Adipocyte (in vitro differentiated cells): ENCODE data around the gene CCR4.
"Not testable (repeated sequence)": the region's sequence is repeated elsewhere in the genome, so short reads cannot be mapped to it uniquely, and the experiment has no call there.

Experiments
- DNase-seq: peaks from one replicate; pipeline ENCODE4 v3.0.0-alpha.2; 2015; ENCODE audit warnings: low read depth
- H3K27me3 ChIP-seq: replicated peaks from 2 replicates; pipeline ENCODE4 v1.7.0; 2013; ENCODE audit warnings: mild to moderate bottlenecking, low read length, moderate library complexity; ENCODE audit not compliant: control insufficient read depth, insufficient read depth
- H3K36me3 ChIP-seq: 2 replicates; pipeline ENCODE4 v1.7.0; 2013; ENCODE audit warnings: low read length, mild to moderate bottlenecking, moderate library complexity; ENCODE audit not compliant: control insufficient read depth, insufficient read depth, severe bottlenecking
- H3K4me1 ChIP-seq: 2 replicates; pipeline ENCODE4 v1.7.0; 2013; ENCODE audit warnings: mild to moderate bottlenecking, low read length, moderate library complexity; ENCODE audit not compliant: control insufficient read depth, insufficient read depth
- H3K4me3 ChIP-seq: 2 replicates; pipeline ENCODE4 v1.7.0; 2013; ENCODE audit warnings: mild to moderate bottlenecking, low read length, moderate library complexity
- H3K9ac ChIP-seq: 2 replicates; pipeline ENCODE4 v1.7.0; 2013; ENCODE audit warnings: mild to moderate bottlenecking, low read length, moderate library complexity
- H3K9me3 ChIP-seq: 2 replicates; pipeline ENCODE4 v1.7.0; 2013; ENCODE audit warnings: mild to moderate bottlenecking, low read length, moderate library complexity; ENCODE audit not compliant: control insufficient read depth

The CCR4 gene

DNA sequence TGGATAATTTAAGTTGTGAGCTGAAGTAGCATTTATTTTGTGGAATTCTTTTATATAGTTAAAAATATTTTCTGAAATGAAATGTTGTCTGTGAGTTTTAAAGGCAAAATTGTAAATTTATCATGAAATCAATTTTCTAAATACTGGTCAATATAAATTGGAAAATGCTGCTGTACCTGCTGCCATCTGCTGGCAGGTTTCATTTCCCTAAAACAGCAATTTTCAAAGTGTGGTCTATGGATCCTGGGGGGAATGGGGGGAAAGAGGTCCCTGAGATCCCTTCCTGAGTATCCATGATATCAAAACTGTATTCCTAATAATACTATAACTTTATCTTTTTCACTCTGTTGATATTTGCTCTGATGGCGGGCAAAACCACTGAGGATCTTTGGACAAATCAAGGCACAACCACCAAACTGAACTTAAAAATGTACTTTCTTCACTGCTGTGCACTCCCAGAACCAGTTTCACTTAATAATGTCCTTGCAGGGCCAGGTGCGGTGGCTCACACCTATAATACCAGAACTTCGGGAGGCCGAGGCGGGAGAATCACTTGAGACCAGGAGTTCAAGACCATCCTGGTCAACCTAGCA lies 17.2 kb upstream of the CCR4 start:
- peak; percentile 70 for DNase-seq
- Histone ChIP-seq H3K4me3 (no peak overlapping the region), H3K36me3 (no peaks in the 10 kb centered on the region), H3K4me1 (peaks cover 3% of the 10 kb centered on the region), H3K9ac (peak overlapping the region; percentile 20), H3K9me3 (no peaks in the 10 kb centered on the region), H3K27me3 (no peaks in the 10 kb centered on the region)

DNA sequence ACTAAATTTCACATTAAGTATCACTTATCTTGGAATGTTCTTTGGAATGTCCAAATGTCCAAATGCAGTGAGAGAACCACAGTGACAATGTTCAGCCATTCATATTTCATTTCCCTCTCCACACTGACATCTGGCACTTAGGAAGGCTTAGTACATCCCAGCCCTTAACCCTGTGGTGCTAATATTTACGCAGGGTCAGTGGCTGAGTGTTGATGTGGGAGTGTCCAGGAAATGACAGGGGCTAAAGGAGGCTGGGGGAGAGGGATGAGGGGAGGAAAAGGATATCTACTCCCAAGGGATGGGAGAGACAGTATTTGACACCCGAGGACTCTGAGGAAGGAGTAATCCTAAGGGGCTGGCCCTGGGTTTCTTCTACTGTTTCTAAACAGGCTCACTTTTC lies 14.1 kb upstream of the CCR4 start:
- H3K9ac ChIP-seq: no peak overlapping the region
- H3K9me3 ChIP-seq: no peaks in the 10 kb centered on the region
- no peak overlapping the region for H3K4me3 ChIP-seq
- DNase-seq: peak; percentile 12
- H3K4me1 ChIP-seq: peaks cover 3% of the 10 kb centered on the region
- H3K27me3 ChIP-seq: no peaks in the 10 kb centered on the region
- H3K36me3 ChIP-seq: no peaks in the 10 kb centered on the region

DNA sequence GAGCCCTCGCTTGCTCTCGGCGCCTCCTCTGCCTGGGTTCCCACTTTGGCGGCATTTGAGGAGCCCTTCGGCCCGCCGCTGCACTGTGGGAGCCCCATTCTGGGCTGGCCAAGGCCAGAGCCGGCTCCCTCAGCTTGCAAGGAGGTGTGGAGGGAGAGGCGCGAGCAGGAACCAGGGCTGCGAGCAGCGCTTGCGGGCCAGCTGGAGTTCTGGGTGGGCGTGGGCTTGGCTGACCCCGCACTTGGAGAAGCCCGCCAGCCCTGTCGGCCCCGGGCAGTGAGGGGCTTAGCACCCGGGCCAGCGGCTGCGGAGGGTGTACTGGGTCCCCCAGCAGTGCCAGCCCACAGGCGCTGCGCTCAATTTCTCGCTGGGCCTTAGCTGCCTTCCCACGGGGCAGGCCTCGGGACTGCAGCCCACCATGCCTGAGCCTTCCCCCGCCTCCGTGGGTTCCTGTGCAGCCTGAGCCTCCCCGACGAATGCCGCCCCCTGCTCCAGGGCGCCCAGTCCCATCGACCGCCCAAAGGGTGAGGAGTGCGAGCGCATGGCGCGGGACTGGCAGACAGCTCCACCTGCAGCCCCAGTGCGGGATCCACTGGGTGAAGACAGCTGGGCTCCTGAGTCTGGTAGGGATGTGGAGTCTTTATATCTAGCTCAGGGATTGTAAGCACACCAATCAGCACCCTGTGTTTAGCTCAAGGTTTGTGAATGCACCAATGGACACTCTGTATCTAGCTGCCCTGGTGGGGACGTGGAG lies 11.7 kb upstream of the CCR4 start:
- not testable (repeated sequence) for H3K4me3 ChIP-seq, H3K9me3 ChIP-seq, H3K9ac ChIP-seq, H3K36me3 ChIP-seq, H3K4me1 ChIP-seq, DNase-seq, H3K27me3 ChIP-seq

DNA sequence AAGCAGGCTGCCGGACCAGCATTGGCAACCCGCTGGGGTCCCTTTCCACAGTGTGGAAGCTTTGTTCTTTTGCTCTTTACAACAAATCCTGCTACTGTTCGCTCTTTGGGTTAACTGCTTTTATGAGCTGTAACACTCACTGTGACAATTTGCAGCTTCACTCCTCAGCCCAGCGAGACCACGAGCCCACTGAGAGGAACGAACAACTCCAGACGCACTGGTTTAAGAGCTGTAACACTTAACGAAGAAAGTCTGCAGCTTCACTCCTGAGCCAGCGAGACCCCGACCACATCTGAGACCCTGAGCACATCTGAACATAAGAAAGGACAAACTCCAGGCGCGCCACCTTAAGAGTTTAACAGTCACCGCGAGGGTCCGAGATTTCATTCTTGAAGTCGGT lies 10.7 kb upstream of the CCR4 start:
- no peaks in the 10 kb centered on the region for H3K27me3 ChIP-seq
- H3K4me1 ChIP-seq: peaks cover 3% of the 10 kb centered on the region
- no peak overlapping the region for H3K9ac ChIP-seq
- DNase-seq: no peak
- no peak overlapping the region for H3K4me3 ChIP-seq
- no peaks in the 10 kb centered on the region for H3K36me3 ChIP-seq
- no peaks in the 10 kb centered on the region for H3K9me3 ChIP-seq

DNA sequence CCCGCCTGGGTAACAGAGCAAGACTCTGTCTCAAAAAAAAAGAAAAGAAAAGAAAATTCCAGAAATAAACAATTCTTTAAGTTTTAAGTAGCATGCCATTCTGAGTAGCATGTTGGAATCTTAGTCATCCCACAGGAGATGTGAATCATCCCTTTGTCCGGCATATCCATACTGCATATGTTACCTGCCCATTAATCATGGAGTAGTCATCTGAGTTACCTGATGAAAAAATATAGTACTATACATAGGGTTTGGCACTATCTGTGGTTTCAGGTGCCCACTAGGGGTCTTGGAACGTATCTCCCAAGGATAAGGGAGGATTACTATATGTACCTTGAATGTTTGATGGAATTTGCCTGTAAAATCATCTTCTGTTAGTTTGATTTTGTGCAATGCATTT lies 6.3 kb upstream of the CCR4 start:
- H3K9me3 ChIP-seq: peaks cover 7% of the 10 kb centered on the region
- H3K4me3 ChIP-seq: no peak overlapping the region
- DNase-seq: peak; percentile 7
- H3K9ac ChIP-seq: no peak overlapping the region
- H3K27me3 ChIP-seq: no peaks in the 10 kb centered on the region
- H3K4me1 ChIP-seq: no peaks in the 10 kb centered on the region
- no peaks in the 10 kb centered on the region for H3K36me3 ChIP-seq

DNA sequence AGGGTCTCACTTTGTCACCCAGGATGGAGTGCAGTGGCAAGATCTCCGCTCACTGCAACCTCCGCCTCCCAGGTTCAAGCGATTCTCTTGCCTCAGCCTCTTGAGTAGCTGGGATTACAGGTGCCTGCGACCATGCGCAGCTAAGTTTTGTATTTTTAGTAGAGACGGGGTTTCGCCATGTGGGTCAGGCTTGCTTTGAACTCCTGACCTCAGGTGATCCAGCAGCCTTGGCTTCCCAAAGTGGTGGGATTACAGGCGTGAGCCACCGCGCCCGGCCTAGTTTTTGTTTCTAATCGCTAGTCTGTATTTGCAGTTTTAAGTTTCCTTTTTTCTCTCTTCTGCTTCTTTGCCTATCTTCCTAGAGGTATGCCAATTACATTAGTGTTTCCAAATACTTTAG lies 5.8 kb upstream of the CCR4 start:
- not testable (repeated sequence) for H3K4me3 ChIP-seq, DNase-seq, H3K4me1 ChIP-seq, H3K9me3 ChIP-seq, H3K27me3 ChIP-seq, H3K9ac ChIP-seq, H3K36me3 ChIP-seq

DNA sequence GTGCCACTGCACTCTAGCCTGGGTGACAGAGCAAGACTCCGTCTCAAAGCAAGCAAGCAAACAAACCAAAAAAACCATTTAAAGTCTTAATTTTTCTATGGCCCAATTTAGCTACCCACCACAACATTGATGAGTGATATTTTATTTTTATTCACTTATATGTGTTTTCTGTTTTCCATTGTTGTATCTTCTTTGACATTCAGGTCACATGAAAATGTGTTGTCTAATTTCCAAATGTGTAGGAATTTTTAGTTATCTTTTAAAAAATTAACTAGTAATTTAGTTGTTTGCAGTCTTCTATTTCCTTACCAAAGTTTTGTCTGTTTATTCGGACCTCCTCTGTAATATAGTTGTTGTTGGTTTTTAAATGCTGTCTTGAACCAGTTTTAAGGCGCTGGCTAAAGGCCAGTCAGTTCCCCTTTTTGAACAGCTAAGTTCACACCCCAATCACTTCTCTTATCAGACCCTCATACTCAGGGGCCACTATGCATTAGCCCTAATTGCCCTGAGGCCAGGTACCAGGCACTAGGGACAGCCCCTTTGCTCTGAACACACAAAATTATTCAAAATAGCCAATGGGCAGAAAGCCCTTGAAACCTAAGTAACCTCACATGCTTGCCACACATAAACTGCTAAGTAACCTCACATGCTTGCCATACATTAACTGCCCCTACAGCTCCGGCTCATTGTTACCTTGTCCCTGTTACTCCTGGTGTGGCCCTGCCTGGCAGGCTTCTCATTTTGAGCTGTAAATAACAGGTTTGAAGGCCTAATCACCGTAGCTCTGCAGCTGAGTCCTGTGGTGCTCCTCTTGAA lies 4.3 kb upstream of the CCR4 start:
- H3K4me1 ChIP-seq: no peaks in the 10 kb centered on the region
- H3K4me3 ChIP-seq: no peak overlapping the region
- H3K36me3 ChIP-seq: no peaks in the 10 kb centered on the region
- no peak for DNase-seq
- peaks cover 8% of the 10 kb centered on the region for H3K27me3 ChIP-seq
- H3K9ac ChIP-seq: no peak overlapping the region
- H3K9me3 ChIP-seq: peaks cover 7% of the 10 kb centered on the region

DNA sequence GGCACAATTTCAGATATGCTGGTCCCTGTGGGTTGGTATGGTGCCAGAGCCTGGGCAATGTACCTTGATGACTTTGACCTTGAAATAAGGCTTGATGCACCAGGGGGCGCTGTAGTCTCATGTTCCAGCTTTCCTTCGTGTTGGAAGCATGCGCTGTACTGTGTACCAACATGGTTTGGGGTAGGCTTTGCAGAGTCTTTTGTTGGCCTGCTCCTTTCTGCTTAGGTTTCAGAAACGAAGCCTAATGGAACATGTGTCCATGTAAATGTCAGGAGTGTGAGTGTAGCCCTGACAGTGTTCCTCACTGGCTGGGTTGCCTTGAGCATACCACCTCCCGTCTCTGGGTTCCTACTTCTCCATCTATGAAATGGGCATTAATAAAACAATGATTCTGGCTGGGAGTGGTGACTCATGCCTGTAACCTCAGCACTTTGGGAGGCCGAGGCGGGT lies 3.6 kb upstream of the CCR4 start:
- peak; percentile 89 for DNase-seq
- H3K9ac ChIP-seq: no peak overlapping the region
- no peak overlapping the region for H3K4me3 ChIP-seq
- H3K4me1 ChIP-seq: no peaks in the 10 kb centered on the region
- H3K27me3 ChIP-seq: peaks cover 8% of the 10 kb centered on the region
- no peaks in the 10 kb centered on the region for H3K36me3 ChIP-seq
- H3K9me3 ChIP-seq: peaks cover 7% of the 10 kb centered on the region

DNA sequence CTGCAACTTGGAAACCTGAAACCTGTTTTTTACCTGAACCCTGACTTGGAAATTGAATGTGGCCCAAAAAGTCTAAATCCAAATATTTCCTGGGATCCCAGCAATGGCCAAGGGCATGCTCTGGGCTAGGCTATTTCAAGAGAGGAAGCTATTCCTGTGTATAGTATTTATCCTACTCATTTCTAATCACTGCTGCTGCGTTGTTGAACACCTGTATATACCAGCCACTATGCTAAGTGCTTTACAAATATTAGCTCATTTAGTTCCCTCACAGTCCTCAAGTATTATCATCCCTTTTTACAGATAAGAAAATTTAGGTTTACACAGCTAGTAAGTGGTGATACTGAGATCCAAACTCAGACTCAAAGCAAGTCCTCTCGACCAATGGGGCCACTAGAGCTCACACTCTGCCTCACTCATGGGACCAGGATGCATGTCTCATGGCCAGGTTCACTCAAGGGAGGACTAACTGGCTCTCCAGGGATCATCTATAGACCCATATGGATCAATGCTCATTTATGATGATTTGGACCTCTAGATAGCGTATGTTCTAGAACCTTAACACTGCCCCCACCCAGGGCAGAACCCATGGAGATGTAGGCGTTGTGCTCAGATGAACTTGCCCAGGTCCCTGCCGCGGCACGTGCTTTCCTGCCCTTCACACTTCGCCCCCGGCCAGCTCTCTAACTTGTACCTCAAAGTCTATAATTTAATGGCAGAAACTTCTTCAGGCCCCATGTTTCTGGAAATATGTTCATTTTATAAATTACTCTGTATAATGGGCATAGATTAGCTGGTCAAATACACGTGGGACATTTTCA lies 2.6 kb upstream of the CCR4 start:
- H3K4me1 ChIP-seq: no peaks in the 10 kb centered on the region
- H3K4me3 ChIP-seq: no peak overlapping the region
- no peak overlapping the region for H3K9ac ChIP-seq
- DNase-seq: no peak
- H3K36me3 ChIP-seq: no peaks in the 10 kb centered on the region
- H3K27me3 ChIP-seq: peaks cover 8% of the 10 kb centered on the region
- H3K9me3 ChIP-seq: peaks cover 7% of the 10 kb centered on the region

DNA sequence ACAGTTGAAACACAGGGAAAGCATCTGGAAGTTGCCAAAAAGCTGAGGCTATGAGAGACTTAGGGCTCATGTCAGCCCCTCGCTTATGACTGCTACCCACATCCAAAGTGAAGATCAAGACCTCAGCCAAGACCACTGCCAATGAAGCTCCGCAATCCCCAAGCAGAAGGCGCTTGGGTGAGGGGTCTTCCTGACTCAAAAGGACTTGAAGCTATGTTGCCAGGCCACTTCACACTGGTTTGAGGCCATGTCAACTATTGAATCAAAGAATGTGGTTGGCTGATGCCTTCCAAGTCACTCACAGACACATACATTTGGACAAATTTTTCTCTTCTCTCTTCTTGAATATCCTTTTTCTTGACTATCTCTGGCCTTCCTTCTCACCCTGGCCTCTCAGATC lies 928 bp upstream of the CCR4 start:
- H3K27me3 ChIP-seq: peaks cover 8% of the 10 kb centered on the region
- peaks cover 7% of the 10 kb centered on the region for H3K9me3 ChIP-seq
- no peak for DNase-seq
- H3K4me1 ChIP-seq: no peaks in the 10 kb centered on the region
- H3K9ac ChIP-seq: no peak overlapping the region
- H3K36me3 ChIP-seq: no peaks in the 10 kb centered on the region
- H3K4me3 ChIP-seq: no peak overlapping the region
